Immature natural killer cell (primary cell): Measurements from ENCODE around the gene BCL2. TPM values are rescaled to one million over a fixed set of nuclear protein-coding genes. Genes with fewer than 3 reads are reported as not detected.

ENCODE experiments used
- DNase-seq, 3 donors: peaks; one replicate each; pipeline ENCODE4 v3.0.0; 2022; ENCODE audit warnings: mixed read lengths in 1 of 3
- H3K27ac Mint-ChIP-seq, 6 donors: one replicate each; pipeline ENCODE4 v1.8.0; 2020; ENCODE audit warnings: mixed read lengths in 6 of 6, mild to moderate bottlenecking in 5 of 6, inconsistent platforms in 4 of 6, moderate library complexity in 3 of 6
- H3K27me3 Mint-ChIP-seq, 3 donors: one replicate each; pipeline ENCODE4 v1.8.0; 2020 to 2021; ENCODE audit warnings: low read depth in 3 of 3, mild to moderate bottlenecking in 3 of 3, mixed read lengths in 3 of 3, moderate library complexity in 3 of 3, inconsistent platforms in 1 of 3
- H3K36me3 Mint-ChIP-seq, 3 donors: one replicate each; pipeline ENCODE4 v1.8.0; 2020; ENCODE audit warnings: mixed read lengths in 3 of 3, inconsistent platforms in 2 of 3, mild to moderate bottlenecking in 2 of 3
- H3K4me1 Mint-ChIP-seq, 2 donors: one replicate each; pipeline ENCODE4 v1.8.0; 2020; ENCODE audit warnings: inconsistent platforms in 2 of 2, mild to moderate bottlenecking in 2 of 2, mixed read lengths in 2 of 2, moderate library complexity in 1 of 2
- H3K4me3 Mint-ChIP-seq, 5 donors: one replicate each; pipeline ENCODE4 v1.8.0; 2020; ENCODE audit warnings: mild to moderate bottlenecking in 5 of 5, mixed read lengths in 5 of 5, inconsistent platforms in 3 of 5, moderate library complexity in 3 of 5
- H3K9me3 Mint-ChIP-seq, 6 donors: one replicate each; pipeline ENCODE4 v1.8.0; 2020; ENCODE audit warnings: mild to moderate bottlenecking in 6 of 6, mixed read lengths in 6 of 6, inconsistent platforms in 4 of 6, moderate library complexity in 3 of 6
- polyA plus RNA-seq, 3 donors: library from polyadenylated mRNA; unstranded; fragments of 300-500 nt; fragmentation: Illumina TruSeq; gene quantifications; one replicate each; pipeline ENCODE4 v1.2.3, GENCODE V29; 2021

BCL2 gene
- polyA plus RNA-seq, 3 donors from 2014 or later = 5.1 to 8.0 (median 5.7) TPM

- Mint-ChIP-seq H3K9me3 (peaks cover 0 to 1% (median 0%) of the 10 kb centered on the region in 6 donors), H3K27me3 (peaks cover 0 to 1% (median 1%) of the 10 kb centered on the region in 3 donors), H3K4me1 (peaks cover 4 to 6% of the 10 kb centered on the region in 2 donors), H3K27ac (no peak overlapping the region), H3K36me3 (peaks cover 3 to 7% (median 6%) of the 10 kb centered on the region in 3 donors), H3K4me3 (no peak overlapping the region)
- no peak for DNase-seq
These were observed 172.7 kb downstream of the BCL2 start for GRCh38 chr18:63146828-63147409.

- Mint-ChIP-seq H3K4me3 (no peak overlapping the region), H3K9me3 (peaks cover 0 to 1% (median 0%) of the 10 kb centered on the region in 6 donors), H3K27ac (no peak overlapping the region), H3K36me3 (peaks cover 6 to 9% (median 9%) of the 10 kb centered on the region in 3 donors), H3K4me1 (peaks cover 0 to 6% of the 10 kb centered on the region in 2 donors), H3K27me3 (peaks cover 0 to 3% (median 1%) of the 10 kb centered on the region in 3 donors)
- no peak for DNase-seq
These were observed 173.6 kb downstream of the BCL2 start for GRCh38 chr18:63145851-63146555.

GRCh38 chr18:63145166-63145850, 174.3 kb downstream of the BCL2 start:
- Mint-ChIP-seq H3K9me3 (no peaks in the 10 kb centered on the region), H3K27me3 (peaks cover 0 to 3% (median under 1%) of the 10 kb centered on the region in 3 donors), H3K4me1 (peaks cover 0 to 6% of the 10 kb centered on the region in 2 donors), H3K27ac (no peak overlapping the region), H3K4me3 (no peak overlapping the region), H3K36me3 (peaks cover 7 to 16% (median 12%) of the 10 kb centered on the region in 3 donors)
- no peak for DNase-seq

GRCh38 chr18:63144748-63145147, 174.8 kb downstream of the BCL2 start:
- Mint-ChIP-seq H3K4me3 (no peak overlapping the region), H3K9me3 (no peaks in the 10 kb centered on the region), H3K4me1 (peaks cover 2 to 8% of the 10 kb centered on the region in 2 donors), H3K27ac (no peak overlapping the region), H3K27me3 (peaks cover 0 to 3% (median 0%) of the 10 kb centered on the region in 3 donors), H3K36me3 (peaks cover 7 to 17% (median 12%) of the 10 kb centered on the region in 3 donors)
- DNase-seq = no peak

- no peak for DNase-seq
- peaks cover 0 to 3% (median 0%) of the 10 kb centered on the region in 3 donors for H3K27me3 Mint-ChIP-seq
- H3K9me3 Mint-ChIP-seq = no peaks in the 10 kb centered on the region
- H3K4me1 Mint-ChIP-seq = peaks cover 14 to 18% of the 10 kb centered on the region in 2 donors
- no peak overlapping the region for H3K27ac Mint-ChIP-seq
- H3K4me3 Mint-ChIP-seq = no peak overlapping the region
- peaks cover 7 to 17% (median 8%) of the 10 kb centered on the region in 3 donors for H3K36me3 Mint-ChIP-seq
These were observed 176.2 kb downstream of the BCL2 start for GRCh38 chr18:63143330-63143771.

GRCh38 chr18:63142594-63143225, 176.9 kb downstream of the BCL2 start:
- peak overlapping the region in 1 of 6 donors; percentile 10 for H3K27ac Mint-ChIP-seq
- no peak for DNase-seq
- peaks cover 0 to 3% (median 0%) of the 10 kb centered on the region in 3 donors for H3K27me3 Mint-ChIP-seq
- H3K9me3 Mint-ChIP-seq = no peaks in the 10 kb centered on the region
- no peak overlapping the region for H3K4me3 Mint-ChIP-seq
- peaks cover 7 to 17% (median 8%) of the 10 kb centered on the region in 3 donors for H3K36me3 Mint-ChIP-seq
- H3K4me1 Mint-ChIP-seq = peaks cover 21 to 25% of the 10 kb centered on the region in 2 donors

- H3K27me3 Mint-ChIP-seq = peaks cover 0 to 3% (median 0%) of the 10 kb centered on the region in 3 donors
- H3K27ac Mint-ChIP-seq = peak overlapping the region in 1 of 6 donors; percentile 33
- DNase-seq = no peak
- H3K36me3 Mint-ChIP-seq = peaks cover 7 to 17% (median 8%) of the 10 kb centered on the region in 3 donors
- no peak overlapping the region for H3K4me3 Mint-ChIP-seq
- no peaks in the 10 kb centered on the region for H3K9me3 Mint-ChIP-seq
- peaks cover 29 to 33% of the 10 kb centered on the region in 2 donors for H3K4me1 Mint-ChIP-seq
These were observed 177.8 kb downstream of the BCL2 start for GRCh38 chr18:63141778-63142176.

GRCh38 chr18:63140997-63141777, 178.4 kb downstream of the BCL2 start:
- H3K27me3 Mint-ChIP-seq = peaks cover 0 to 3% (median 0%) of the 10 kb centered on the region in 3 donors
- H3K4me1 Mint-ChIP-seq = peaks cover 29 to 33% of the 10 kb centered on the region in 2 donors
- H3K36me3 Mint-ChIP-seq = peaks cover 7 to 17% (median 8%) of the 10 kb centered on the region in 3 donors
- DNase-seq = no peak
- H3K9me3 Mint-ChIP-seq = no peaks in the 10 kb centered on the region
- no peak overlapping the region for H3K27ac Mint-ChIP-seq
- no peak overlapping the region for H3K4me3 Mint-ChIP-seq

- H3K4me1 Mint-ChIP-seq = peaks cover 41 to 42% of the 10 kb centered on the region in 2 donors
- H3K9me3 Mint-ChIP-seq = no peaks in the 10 kb centered on the region
- H3K4me3 Mint-ChIP-seq = no peak overlapping the region
- DNase-seq = no peak
- H3K36me3 Mint-ChIP-seq = peaks cover 7 to 17% (median 8%) of the 10 kb centered on the region in 3 donors
- H3K27me3 Mint-ChIP-seq = peaks cover 0 to 3% (median 2%) of the 10 kb centered on the region in 3 donors
- H3K27ac Mint-ChIP-seq = no peak overlapping the region
These were observed 179.5 kb downstream of the BCL2 start for GRCh38 chr18:63140038-63140450.

GRCh38 chr18:63138436-63139340, 180.9 kb downstream of the BCL2 start:
- DNase-seq = no peak
- peak overlapping the region; percentile 83 to 92 (median 87) for H3K27ac Mint-ChIP-seq
- H3K36me3 Mint-ChIP-seq = peaks cover 7 to 17% (median 8%) of the 10 kb centered on the region in 3 donors
- no peaks in the 10 kb centered on the region for H3K9me3 Mint-ChIP-seq
- H3K27me3 Mint-ChIP-seq = peaks cover 0 to 3% (median 2%) of the 10 kb centered on the region in 3 donors
- H3K4me1 Mint-ChIP-seq = peaks cover 41 to 42% of the 10 kb centered on the region in 2 donors
- peak overlapping the region; percentile 85 to 95 (median 93) for H3K4me3 Mint-ChIP-seq

GRCh38 chr18:63137999-63138435, 181.6 kb downstream of the BCL2 start:
- Mint-ChIP-seq H3K9me3 (no peaks in the 10 kb centered on the region), H3K4me3 (peak overlapping the region; percentile 85 to 95 (median 93)), H3K27me3 (peaks cover 0 to 3% (median 2%) of the 10 kb centered on the region in 3 donors), H3K4me1 (peaks cover 41 to 42% of the 10 kb centered on the region in 2 donors), H3K27ac (peak overlapping the region; percentile 83 to 92 (median 87)), H3K36me3 (peaks cover 7 to 16% (median 8%) of the 10 kb centered on the region in 3 donors)
- DNase-seq = peak; percentile 46 to 54 (median 54)

- Mint-ChIP-seq H3K9me3 (no peaks in the 10 kb centered on the region), H3K4me1 (peaks cover 40 to 48% of the 10 kb centered on the region in 2 donors), H3K27me3 (peaks cover 0 to 2% (median 0%) of the 10 kb centered on the region in 3 donors), H3K36me3 (no peaks in the 10 kb centered on the region), H3K4me3 (no peak overlapping the region), H3K27ac (peak overlapping the region in 3 of 6 donors; percentile 20 to 71 (median 47))
- DNase-seq = no peak
These were observed 184.5 kb downstream of the BCL2 start for GRCh38 chr18:63135101-63135500.
